C4-2B (cell line): Measurements from ENCODE around the gene STKLD1.

Experiments used
- CTCF ChIP-seq: fragments of 450-650 bp; conservative IDR thresholded peaks from 2 replicates; pipeline ENCODE4 v1.5.1; 2017; ENCODE audit warnings: mild to moderate bottlenecking
- ZFX ChIP-seq: fragments of 450-650 bp; IDR thresholded peaks from 2 replicates; pipeline ENCODE4 v1.6.1; 2017

GRCh38 chr9:133332381-133332730 is 43.8 kb upstream of the STKLD1 start:
- TF ChIP-seq CTCF (no peak), ZFX (no peak)
